Neuronal stem cell (in vitro differentiated cells): Measurements from ENCODE around the gene UXS1.
A peak's percentile ranks its signal among the peaks of the same experiment; 100 is the strongest.

Source experiments
- DNase-seq: peaks from one replicate; pipeline ENCODE4 v3.0.0-alpha.2; 2013; ENCODE audit warnings: low spot score
- H2AFZ ChIP-seq: one replicate; pipeline ENCODE4 v1.6.1; 2013; ENCODE audit warnings: mild to moderate bottlenecking, low read length, inconsistent platforms
- H2AK5ac ChIP-seq: 2 replicates; pipeline ENCODE4 v1.6.1; 2013; ENCODE audit warnings: low read depth, mild to moderate bottlenecking, inconsistent platforms, low read length, moderate library complexity, mixed read lengths
- H2BK120ac ChIP-seq: 2 replicates; pipeline ENCODE4 v1.6.1; 2013; ENCODE audit warnings: low read depth, mild to moderate bottlenecking, inconsistent platforms, low read length, moderate library complexity, mixed read lengths
- H2BK12ac ChIP-seq: one replicate; pipeline ENCODE4 v1.6.1; 2013; ENCODE audit warnings: low read length, inconsistent platforms
- H2BK15ac ChIP-seq: 2 replicates; pipeline ENCODE4 v1.6.1; 2013; ENCODE audit warnings: mild to moderate bottlenecking, low read length, inconsistent platforms, mixed read lengths
- H2BK5ac ChIP-seq: one replicate; pipeline ENCODE4 v1.6.1; 2013; ENCODE audit warnings: inconsistent platforms, mild to moderate bottlenecking, low read length, moderate library complexity
- H3K14ac ChIP-seq: one replicate; pipeline ENCODE4 v1.6.1; 2013; ENCODE audit warnings: low read length, inconsistent platforms
- H3K18ac ChIP-seq: 2 replicates; pipeline ENCODE4 v1.6.1; 2013; ENCODE audit warnings: low read length, inconsistent platforms
- H3K23ac ChIP-seq: 2 replicates; pipeline ENCODE4 v1.6.1; 2013; ENCODE audit warnings: low read depth, mild to moderate bottlenecking, mixed read lengths, low read length, inconsistent platforms; ENCODE audit not compliant: poor library complexity
- H3K27ac ChIP-seq: replicated peaks from 3 replicates; pipeline ENCODE4 v1.5.1; 2013; ENCODE audit warnings: low read length, inconsistent platforms
- H3K27me3 ChIP-seq, 3 experiments: 2 replicates each; pipeline ENCODE4 v1.6.1; 2013; ENCODE audit warnings: low read length in 3 of 3, mild to moderate bottlenecking in 2 of 3, inconsistent platforms in 1 of 3, low read depth in 1 of 3, mixed read lengths in 1 of 3, moderate library complexity in 1 of 3; ENCODE audit not compliant: control insufficient read depth in 3 of 3, insufficient read depth in 3 of 3
- H3K36me3 ChIP-seq, 2 donors: replicated peaks in 1 of 2; 2 replicates each; pipeline ENCODE4 v1.6.1; 2013; ENCODE audit warnings: low read length in 2 of 2; ENCODE audit not compliant: control insufficient read depth in 2 of 2, insufficient read depth in 2 of 2
- H3K4ac ChIP-seq: 2 replicates; pipeline ENCODE4 v1.6.1; 2013; ENCODE audit warnings: inconsistent platforms, mild to moderate bottlenecking, low read length, moderate library complexity
- H3K4me1 ChIP-seq, 2 donors: 1 replicate in 1 of 2; 2 replicates in 1 of 2; pipeline ENCODE4 v1.6.1; 2013; ENCODE audit warnings: low read length in 2 of 2, low read depth in 1 of 2; ENCODE audit not compliant: control insufficient read depth in 2 of 2, insufficient read depth in 1 of 2
- H3K4me2 ChIP-seq: one replicate; pipeline ENCODE4 v1.6.1; 2013; ENCODE audit warnings: mild to moderate bottlenecking, low read length, inconsistent platforms; ENCODE audit not compliant: insufficient read depth, poor library complexity, severe bottlenecking
- H3K4me3 ChIP-seq, 2 donors: 2 replicates each; pipeline ENCODE4 v1.5.1; 2013; ENCODE audit warnings: low read length in 2 of 2, mild to moderate bottlenecking in 2 of 2, inconsistent platforms in 1 of 2, moderate library complexity in 1 of 2
- H3K79me1 ChIP-seq: one replicate; pipeline ENCODE4 v1.6.1; 2013; ENCODE audit warnings: low read depth, mild to moderate bottlenecking, inconsistent platforms, low read length, moderate library complexity
- H3K9ac ChIP-seq: one replicate; pipeline ENCODE4 v1.6.1; 2013; ENCODE audit warnings: mild to moderate bottlenecking, low read depth, low read length, inconsistent platforms; ENCODE audit not compliant: poor library complexity
- H3K9me3 ChIP-seq, 2 donors: replicated peaks in 1 of 2; 2 replicates each; pipeline versions ENCODE3 to v1.6.1; 2013; ENCODE audit warnings: low read length in 2 of 2, mild to moderate bottlenecking in 2 of 2, inconsistent platforms in 1 of 2, low read depth in 1 of 2, mixed read lengths in 1 of 2, moderate library complexity in 1 of 2; ENCODE audit not compliant: control insufficient read depth in 2 of 2, insufficient read depth in 1 of 2
- H4K8ac ChIP-seq: one replicate; pipeline ENCODE4 v1.6.1; 2013; ENCODE audit warnings: low read depth, mild to moderate bottlenecking, inconsistent platforms, low read length, moderate library complexity
- H4K91ac ChIP-seq: one replicate; pipeline ENCODE4 v1.6.1; 2013; ENCODE audit warnings: low read length, low read depth, mild to moderate bottlenecking, inconsistent platforms; ENCODE audit not compliant: poor library complexity
- WGBS, 2 donors: extraction: QIAGEN DNeasy Blood & Tissue Kit; methylation state at CpG; one replicate each; pipeline ENCODE4 v1.1.7; 2013; ENCODE audit warnings: missing lambda C conversion rate in 2 of 2, mixed read lengths in 1 of 2; ENCODE audit not compliant: insufficient read length in 2 of 2, insufficient replicate concordance in 1 of 2; ENCODE audit errors: extremely low coverage in 2 of 2; 5-methylcytosine and 5-hydroxymethylcytosine counted together

Gene UXS1

GRCh38 chr2:106168657-106169056 lies 25.4 kb downstream of the UXS1 start:
- Histone ChIP-seq H3K23ac (no peak overlapping the region), H3K4me1 (peaks cover 11 to 26% of the 10 kb centered on the region in 2 donors), H3K36me3 (peaks cover 0 to 9% of the 10 kb centered on the region in 2 donors), H3K27ac (no peak overlapping the region), H2BK120ac (no peak overlapping the region), H3K79me1 (peaks cover 9% of the 10 kb centered on the region), H4K91ac (no peak overlapping the region), H3K18ac (no peak overlapping the region), H2BK12ac (no peak overlapping the region), H3K4me3 (no peak overlapping the region), H2AK5ac (no peak overlapping the region), H2BK15ac (no peak overlapping the region), H2AFZ (no peak overlapping the region), H3K9ac (no peak overlapping the region), H3K27me3 (no peaks in the 10 kb centered on the region), H4K8ac (no peak overlapping the region), H3K14ac (no peak overlapping the region), H3K9me3 (no peaks in the 10 kb centered on the region), H2BK5ac (no peak overlapping the region), H3K4me2 (no peak overlapping the region), H3K4ac (no peak overlapping the region)
- no CpG with 5 or more reads among the region's 2 CpGs for WGBS, 2 donors
- no peak for DNase-seq

GRCh38 chr2:106167067-106167466 lies 27.0 kb downstream of the UXS1 start:
- Histone ChIP-seq H3K23ac (no peak overlapping the region), H3K27ac (no peak overlapping the region), H2BK12ac (no peak overlapping the region), H3K14ac (no peak overlapping the region), H4K8ac (no peak overlapping the region), H3K27me3 (no peaks in the 10 kb centered on the region), H4K91ac (no peak overlapping the region), H2BK120ac (no peak overlapping the region), H3K4me2 (no peak overlapping the region), H3K4me3 (no peak overlapping the region), H2AK5ac (no peak overlapping the region), H3K9me3 (no peaks in the 10 kb centered on the region), H2BK5ac (no peak overlapping the region), H3K36me3 (peaks cover 0 to 25% of the 10 kb centered on the region in 2 donors), H3K9ac (no peak overlapping the region), H3K18ac (no peak overlapping the region), H3K79me1 (peaks cover 8% of the 10 kb centered on the region), H3K4ac (no peak overlapping the region), H2BK15ac (no peak overlapping the region), H2AFZ (no peak overlapping the region), H3K4me1 (peaks cover 11 to 26% of the 10 kb centered on the region in 2 donors)
- no peak for DNase-seq
- WGBS, 2 donors = no CpG with 5 or more reads among the region's 5 CpGs

- Histone ChIP-seq H2BK15ac (no peak overlapping the region), H3K9ac (no peak overlapping the region), H2AK5ac (no peak overlapping the region), H3K27ac (no peak overlapping the region), H2BK12ac (no peak overlapping the region), H4K8ac (no peak overlapping the region), H2BK5ac (no peak overlapping the region), H3K4me2 (no peak overlapping the region), H2AFZ (no peak overlapping the region), H3K4me3 (no peak overlapping the region), H3K36me3 (peaks cover under 1 to 40% of the 10 kb centered on the region in 2 donors), H3K14ac (no peak overlapping the region), H3K27me3 (no peaks in the 10 kb centered on the region), H3K4ac (no peak overlapping the region), H3K4me1 (peaks cover 11 to 24% of the 10 kb centered on the region in 2 donors), H3K79me1 (peaks cover 6% of the 10 kb centered on the region), H3K18ac (no peak overlapping the region), H4K91ac (no peak overlapping the region), H3K9me3 (no peaks in the 10 kb centered on the region), H3K23ac (no peak overlapping the region), H2BK120ac (no peak overlapping the region)
- no CpG with 5 or more reads among the region's 6 CpGs for WGBS, 2 donors
- DNase-seq = peak; percentile 20
These were observed 28.5 kb downstream of the UXS1 start for GRCh38 chr2:106165561-106165960.

GRCh38 chr2:106165029-106165428 lies 29.1 kb downstream of the UXS1 start:
- no peak overlapping the region for H2BK12ac ChIP-seq
- H3K4ac ChIP-seq = no peak overlapping the region
- H3K36me3 ChIP-seq = peaks cover 5 to 45% of the 10 kb centered on the region in 2 donors
- no peak overlapping the region for H2AFZ ChIP-seq
- no peak overlapping the region for H3K4me2 ChIP-seq
- H3K4me3 ChIP-seq = no peak overlapping the region
- H4K8ac ChIP-seq = no peak overlapping the region
- H2AK5ac ChIP-seq = no peak overlapping the region
- H3K79me1 ChIP-seq = peaks cover 3% of the 10 kb centered on the region
- no CpG with 5 or more reads among the region's 3 CpGs for WGBS, 2 donors
- H2BK15ac ChIP-seq = no peak overlapping the region
- H3K9me3 ChIP-seq = no peaks in the 10 kb centered on the region
- no peaks in the 10 kb centered on the region for H3K27me3 ChIP-seq
- H3K9ac ChIP-seq = no peak overlapping the region
- DNase-seq = peak; percentile 17
- no peak overlapping the region for H3K14ac ChIP-seq
- H2BK5ac ChIP-seq = no peak overlapping the region
- H3K18ac ChIP-seq = no peak overlapping the region
- no peak overlapping the region for H3K27ac ChIP-seq
- H3K23ac ChIP-seq = no peak overlapping the region
- no peak overlapping the region for H4K91ac ChIP-seq
- H3K4me1 ChIP-seq = peaks cover 11 to 22% of the 10 kb centered on the region in 2 donors
- no peak overlapping the region for H2BK120ac ChIP-seq
